ENCODE measurements around the gene DISC1.

DNA sequence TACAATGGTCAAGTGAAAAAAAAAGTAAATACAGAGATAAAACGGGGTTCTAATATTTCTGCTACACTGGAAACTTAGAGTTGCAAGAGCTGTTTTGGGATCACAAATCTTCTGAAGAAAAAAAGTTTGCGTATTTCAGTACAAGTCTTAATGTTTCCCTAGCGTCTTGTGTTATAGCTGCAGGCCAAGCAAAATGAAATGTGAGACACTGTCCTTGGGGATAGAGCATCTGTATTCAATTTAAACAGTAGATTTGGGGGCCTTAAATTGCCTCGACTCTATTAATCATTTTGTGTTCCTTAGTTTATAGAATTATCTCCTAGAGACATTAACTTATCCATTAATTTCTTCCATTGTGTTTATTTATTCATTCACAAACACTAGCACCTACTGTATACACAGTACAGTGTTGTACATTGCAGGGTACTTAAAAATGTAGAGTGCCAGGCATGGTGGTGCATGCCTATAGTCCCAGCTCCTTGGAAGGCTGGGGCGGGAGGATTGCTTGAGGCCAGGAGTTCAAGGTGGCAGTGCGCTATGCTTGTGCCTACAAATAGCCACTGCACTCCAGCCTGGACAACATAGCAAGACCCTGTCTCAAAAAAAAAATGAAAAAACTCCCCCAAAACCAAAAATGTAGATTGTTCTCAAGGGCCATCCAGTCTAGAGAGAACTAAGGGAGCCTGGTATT lies 7.9 kb downstream of the DISC1 start:
- TF ChIP-seq, protein P1, sequence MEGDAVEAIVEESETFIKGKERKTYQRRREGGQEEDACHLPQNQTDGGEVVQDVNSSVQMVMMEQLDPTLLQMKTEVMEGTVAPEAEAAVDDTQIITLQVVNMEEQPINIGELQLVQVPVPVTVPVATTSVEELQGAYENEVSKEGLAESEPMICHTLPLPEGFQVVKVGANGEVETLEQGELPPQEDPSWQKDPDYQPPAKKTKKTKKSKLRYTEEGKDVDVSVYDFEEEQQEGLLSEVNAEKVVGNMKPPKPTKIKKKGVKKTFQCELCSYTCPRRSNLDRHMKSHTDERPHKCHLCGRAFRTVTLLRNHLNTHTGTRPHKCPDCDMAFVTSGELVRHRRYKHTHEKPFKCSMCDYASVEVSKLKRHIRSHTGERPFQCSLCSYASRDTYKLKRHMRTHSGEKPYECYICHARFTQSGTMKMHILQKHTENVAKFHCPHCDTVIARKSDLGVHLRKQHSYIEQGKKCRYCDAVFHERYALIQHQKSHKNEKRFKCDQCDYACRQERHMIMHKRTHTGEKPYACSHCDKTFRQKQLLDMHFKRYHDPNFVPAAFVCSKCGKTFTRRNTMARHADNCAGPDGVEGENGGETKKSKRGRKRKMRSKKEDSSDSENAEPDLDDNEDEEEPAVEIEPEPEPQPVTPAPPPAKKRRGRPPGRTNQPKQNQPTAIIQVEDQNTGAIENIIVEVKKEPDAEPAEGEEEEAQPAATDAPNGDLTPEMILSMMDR (IDR thresholded peaks at IDR 0.05; ENCODE audit: insufficient read depth, low read length) = no peak
- TF ChIP-seq POLR2AphosphoS5 (IDR thresholded peaks at IDR 0.05; ENCODE audit: low read depth) = no peak
- TF ChIP-seq, protein P2, sequence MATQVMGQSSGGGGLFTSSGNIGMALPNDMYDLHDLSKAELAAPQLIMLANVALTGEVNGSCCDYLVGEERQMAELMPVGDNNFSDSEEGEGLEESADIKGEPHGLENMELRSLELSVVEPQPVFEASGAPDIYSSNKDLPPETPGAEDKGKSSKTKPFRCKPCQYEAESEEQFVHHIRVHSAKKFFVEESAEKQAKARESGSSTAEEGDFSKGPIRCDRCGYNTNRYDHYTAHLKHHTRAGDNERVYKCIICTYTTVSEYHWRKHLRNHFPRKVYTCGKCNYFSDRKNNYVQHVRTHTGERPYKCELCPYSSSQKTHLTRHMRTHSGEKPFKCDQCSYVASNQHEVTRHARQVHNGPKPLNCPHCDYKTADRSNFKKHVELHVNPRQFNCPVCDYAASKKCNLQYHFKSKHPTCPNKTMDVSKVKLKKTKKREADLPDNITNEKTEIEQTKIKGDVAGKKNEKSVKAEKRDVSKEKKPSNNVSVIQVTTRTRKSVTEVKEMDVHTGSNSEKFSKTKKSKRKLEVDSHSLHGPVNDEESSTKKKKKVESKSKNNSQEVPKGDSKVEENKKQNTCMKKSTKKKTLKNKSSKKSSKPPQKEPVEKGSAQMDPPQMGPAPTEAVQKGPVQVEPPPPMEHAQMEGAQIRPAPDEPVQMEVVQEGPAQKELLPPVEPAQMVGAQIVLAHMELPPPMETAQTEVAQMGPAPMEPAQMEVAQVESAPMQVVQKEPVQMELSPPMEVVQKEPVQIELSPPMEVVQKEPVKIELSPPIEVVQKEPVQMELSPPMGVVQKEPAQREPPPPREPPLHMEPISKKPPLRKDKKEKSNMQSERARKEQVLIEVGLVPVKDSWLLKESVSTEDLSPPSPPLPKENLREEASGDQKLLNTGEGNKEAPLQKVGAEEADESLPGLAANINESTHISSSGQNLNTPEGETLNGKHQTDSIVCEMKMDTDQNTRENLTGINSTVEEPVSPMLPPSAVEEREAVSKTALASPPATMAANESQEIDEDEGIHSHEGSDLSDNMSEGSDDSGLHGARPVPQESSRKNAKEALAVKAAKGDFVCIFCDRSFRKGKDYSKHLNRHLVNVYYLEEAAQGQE (IDR thresholded peaks at IDR 0.05; ENCODE audit: insufficient replicate concordance, low read depth) = no peak
- no peak for TF ChIP-seq GABPA (IDR thresholded peaks at IDR 0.05; ENCODE audit: low read depth)

All from HL-60 (cell line).